SJCRH30 (cell line): ENCODE data around the gene CMYA5. TPM values are rescaled to one million over a fixed set of nuclear protein-coding genes. Genes with fewer than 3 reads are reported as not detected.
"Not testable (repeated sequence)": the region's sequence is repeated elsewhere in the genome, so short reads cannot be mapped to it uniquely, and the experiment has no call there.

Experiments used
- DNase-seq, 2 experiments: peaks; one replicate each; pipeline ENCODE4 v3.0.0-alpha.2; 2015 to 2020
- H3K27ac ChIP-seq: fragments of 250-450 bp; sonication (Bioruptor Pico); 2 replicates; pipeline ENCODE4 v1.5.1; 2020; ENCODE audit warnings: mild to moderate bottlenecking, moderate library complexity
- H3K27me3 ChIP-seq: fragments of 250-450 bp; sonication (Bioruptor Pico); 2 replicates; pipeline ENCODE4 v1.5.1; 2020; ENCODE audit warnings: mild to moderate bottlenecking, moderate library complexity
- H3K36me3 ChIP-seq: fragments of 250-450 bp; sonication (Bioruptor Pico); 2 replicates; pipeline ENCODE4 v1.5.1; 2020; ENCODE audit warnings: mild to moderate bottlenecking, moderate library complexity
- H3K4me1 ChIP-seq: fragments of 250-450 bp; sonication (Bioruptor Pico); 2 replicates; pipeline ENCODE4 v1.5.1; 2020; ENCODE audit warnings: mild to moderate bottlenecking, moderate library complexity
- H3K4me3 ChIP-seq: fragments of 250-450 bp; sonication (Bioruptor Pico); 2 replicates; pipeline ENCODE4 v1.5.1; 2020; ENCODE audit warnings: mild to moderate bottlenecking, moderate library complexity
- H3K9me3 ChIP-seq: fragments of 250-450 bp; sonication (Bioruptor Pico); replicated peaks from 2 replicates; pipeline ENCODE4 v1.5.1; 2020; ENCODE audit warnings: mild to moderate bottlenecking, moderate library complexity
- total RNA-seq: library from RNA; depleted of rRNA; stranded (reverse); fragments of >200 nt; shearing (Covaris generic); gene quantifications from 2 replicates; pipeline ENCODE4 v1.2.3, GENCODE V29; 2014; rRNA removed

Gene CMYA5
- 0.20 and 0.22 TPM in 2 replicates for total RNA-seq

DNA sequence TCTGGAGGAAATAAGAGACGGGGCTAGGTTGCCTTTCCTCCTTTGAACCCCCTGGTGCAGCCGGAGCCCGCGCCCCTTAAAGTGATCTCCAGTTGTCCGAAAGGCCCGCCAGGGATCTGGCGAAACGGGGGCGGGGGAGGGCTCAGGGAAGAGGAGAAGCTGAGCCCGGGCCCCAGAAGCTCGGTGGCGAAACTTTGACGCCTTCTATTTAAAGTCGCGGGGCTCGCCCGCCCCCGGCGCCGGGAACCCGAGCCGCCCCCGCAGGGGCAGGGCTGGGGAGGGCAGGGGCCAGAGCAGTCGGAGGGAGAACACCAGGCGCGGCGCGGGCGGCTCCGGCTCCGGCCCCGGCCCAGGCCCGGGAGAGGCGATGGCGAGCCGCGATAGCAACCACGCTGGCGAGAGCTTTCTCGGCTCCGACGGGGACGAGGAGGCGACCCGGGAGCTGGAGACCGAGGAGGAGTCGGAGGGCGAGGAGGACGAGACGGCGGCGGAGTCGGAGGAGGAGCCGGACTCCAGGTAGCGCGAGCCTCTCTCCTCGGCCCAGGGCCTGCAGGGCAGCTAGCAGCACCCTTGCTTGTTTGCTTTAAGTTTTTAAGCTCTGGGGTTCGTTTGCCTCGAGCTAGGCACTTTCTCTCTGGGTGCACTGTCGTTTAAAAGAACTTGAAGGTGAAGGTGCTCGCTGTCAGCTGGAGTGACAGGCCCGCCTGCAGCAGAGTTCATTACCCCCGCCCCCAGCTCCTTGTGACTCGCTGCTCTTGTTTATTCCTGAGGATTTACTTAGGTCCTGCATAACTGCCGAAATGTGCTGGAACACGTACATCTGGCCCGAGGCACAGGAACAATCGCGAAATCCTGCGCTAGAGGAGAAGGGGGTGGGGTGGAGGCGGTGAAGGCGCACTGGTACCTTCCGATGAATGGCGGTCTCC, at the start of gene CMYA5:
TSS of gene CMYA5 (plus strand) at position 296 of the 926 bp plus-strand sequence. CDS start at position 368, 72 bp downstream.
- no peak within 1 kb of the TSS for H3K27ac ChIP-seq
- H3K27me3 ChIP-seq, result no peaks in the 10 kb centered on the region
- H3K36me3 ChIP-seq, result peaks cover 4% of the 10 kb centered on the region
- H3K4me1 ChIP-seq, result no peaks in the 10 kb centered on the region
- no peak within 1 kb of the TSS for H3K4me3 ChIP-seq
- H3K9me3 ChIP-seq, result no peaks in the 10 kb centered on the region
- peak in 1 of 2 experiments; percentile 6 for DNase-seq

DNA sequence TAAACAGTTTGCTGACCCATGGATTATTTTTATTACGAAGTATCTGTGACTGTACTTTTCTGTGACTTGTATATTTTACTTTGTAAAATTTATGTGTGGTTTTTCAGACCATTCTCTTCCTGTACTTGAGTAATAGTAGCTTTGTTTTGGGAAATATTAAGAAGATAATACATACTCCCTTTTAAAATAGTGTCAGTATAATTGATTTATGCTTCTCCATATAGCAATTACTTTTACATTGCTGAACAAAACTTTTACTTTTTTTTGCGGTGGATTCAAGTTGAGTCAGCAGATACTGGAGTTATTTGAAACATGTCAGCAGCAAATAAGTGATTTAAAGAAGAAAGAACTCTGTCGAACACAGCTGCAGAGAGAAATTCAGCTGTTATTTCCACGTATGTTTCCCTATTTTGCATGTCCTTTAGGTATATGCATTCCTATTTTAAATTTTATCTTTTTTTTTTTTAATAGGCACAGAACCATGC, 49.0 kb upstream of the CMYA5 start:
- Histone ChIP-seq H3K4me1 (no peaks in the 10 kb centered on the region), H3K9me3 (no peaks in the 10 kb centered on the region)
- DNase-seq, result no peak

DNA sequence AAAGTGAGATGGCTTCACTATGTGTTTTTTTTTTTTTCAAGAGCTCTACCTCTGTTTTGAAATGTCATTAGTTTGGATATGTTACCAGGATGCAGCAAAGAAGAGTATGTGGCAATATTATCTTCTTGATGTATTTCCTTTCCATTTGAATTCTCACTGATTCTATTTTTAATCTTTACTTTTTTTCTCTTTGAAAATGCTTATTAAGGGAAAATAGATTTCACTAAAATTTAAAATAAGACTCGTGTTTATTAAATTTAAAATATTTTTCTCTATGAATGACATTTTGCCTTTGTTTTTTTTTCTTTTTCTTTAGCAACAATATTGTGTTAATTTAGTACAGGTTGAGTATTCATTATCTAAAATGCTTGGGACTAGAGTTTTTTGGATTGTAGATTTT, 48.2 kb upstream of the CMYA5 start:
- no peak for DNase-seq
- H3K36me3 ChIP-seq, result peaks cover 49% of the 10 kb centered on the region

More for the DNA sequence above, 49.0 kb upstream of the CMYA5 start:
- Histone ChIP-seq H3K27me3 (no peaks in the 10 kb centered on the region), H3K4me3 (no peak overlapping the region), H3K27ac (no peak overlapping the region), H3K36me3 (peaks cover 41% of the 10 kb centered on the region)

DNA sequence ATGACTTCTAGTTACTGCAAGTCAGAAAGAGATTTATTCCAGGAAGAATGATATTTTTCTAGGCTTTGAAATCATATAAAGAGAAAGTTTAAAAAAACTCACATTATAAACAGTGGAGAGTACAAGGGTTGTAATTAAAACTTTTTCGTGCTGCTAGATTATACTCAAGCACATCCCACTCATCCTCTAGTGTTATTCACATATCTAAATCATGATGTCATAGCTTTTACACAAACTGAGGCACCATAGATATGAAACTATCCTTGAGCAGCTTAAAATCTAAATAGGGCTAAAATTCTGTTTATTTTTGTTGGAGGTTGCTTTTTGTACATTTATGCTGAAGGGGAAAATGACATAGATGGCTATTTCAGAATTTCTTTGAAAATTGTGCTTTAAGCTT, 47.4 kb upstream of the CMYA5 start:
- Histone ChIP-seq H3K36me3 (peaks cover 55% of the 10 kb centered on the region), H3K27me3 (no peaks in the 10 kb centered on the region), H3K9me3 (no peaks in the 10 kb centered on the region)

More for the DNA sequence above, 48.2 kb upstream of the CMYA5 start:
- Histone ChIP-seq H3K27me3 (no peaks in the 10 kb centered on the region), H3K9me3 (no peaks in the 10 kb centered on the region), H3K4me1 (no peaks in the 10 kb centered on the region), H3K27ac (no peak overlapping the region), H3K4me3 (no peak overlapping the region)

DNA sequence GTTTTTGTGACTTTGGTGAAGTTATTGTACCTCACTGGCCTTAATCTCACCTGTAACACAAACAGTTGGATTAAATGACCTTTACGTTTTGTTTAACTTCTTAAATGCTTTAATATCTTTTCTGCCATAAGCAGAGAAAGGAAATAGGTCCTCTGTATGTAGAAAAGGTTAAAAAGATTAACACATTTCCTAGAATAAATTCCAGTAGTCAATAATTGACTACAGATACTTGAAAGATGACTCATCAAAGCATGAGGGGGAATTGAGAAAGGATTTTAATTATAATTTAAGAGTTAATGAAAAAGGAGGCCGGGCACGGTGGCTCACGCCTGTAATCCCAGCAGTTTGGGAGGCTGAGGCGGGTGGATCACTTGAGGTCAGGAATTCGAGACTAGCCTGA, 35.8 kb upstream of the CMYA5 start:
- no peaks in the 10 kb centered on the region for H3K4me1 ChIP-seq
- H3K36me3 ChIP-seq, result peaks cover 21% of the 10 kb centered on the region
- DNase-seq, result no peak

More for the DNA sequence above, 47.4 kb upstream of the CMYA5 start:
- no peak for DNase-seq
- Histone ChIP-seq H3K4me1 (no peaks in the 10 kb centered on the region), H3K27ac (no peak overlapping the region), H3K4me3 (no peak overlapping the region)

DNA sequence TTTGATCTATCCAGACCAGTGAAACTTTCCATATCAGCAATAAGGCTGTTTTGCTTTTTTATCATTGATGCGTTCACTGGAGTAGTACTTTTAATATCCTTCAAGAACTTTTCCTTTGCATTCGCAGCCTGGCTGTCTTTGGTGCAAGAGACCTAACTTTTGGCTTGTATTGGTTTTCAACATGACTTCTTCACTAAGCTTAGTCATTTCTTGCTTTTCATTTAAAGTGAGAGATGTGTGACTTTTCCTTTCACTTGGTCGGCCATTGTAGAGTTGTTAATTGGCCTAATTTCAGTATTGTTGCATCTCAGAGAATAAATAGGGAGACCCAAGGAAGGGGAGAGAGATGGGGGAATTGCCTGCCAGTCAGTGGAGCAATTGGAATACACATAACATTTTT, 26.4 kb upstream of the CMYA5 start:
- H3K36me3 ChIP-seq, result peaks cover 32% of the 10 kb centered on the region

More for the DNA sequence above, 35.8 kb upstream of the CMYA5 start:
- Histone ChIP-seq H3K9me3 (no peaks in the 10 kb centered on the region), H3K27ac (no peak overlapping the region), H3K4me3 (no peak overlapping the region), H3K27me3 (no peaks in the 10 kb centered on the region)

DNA sequence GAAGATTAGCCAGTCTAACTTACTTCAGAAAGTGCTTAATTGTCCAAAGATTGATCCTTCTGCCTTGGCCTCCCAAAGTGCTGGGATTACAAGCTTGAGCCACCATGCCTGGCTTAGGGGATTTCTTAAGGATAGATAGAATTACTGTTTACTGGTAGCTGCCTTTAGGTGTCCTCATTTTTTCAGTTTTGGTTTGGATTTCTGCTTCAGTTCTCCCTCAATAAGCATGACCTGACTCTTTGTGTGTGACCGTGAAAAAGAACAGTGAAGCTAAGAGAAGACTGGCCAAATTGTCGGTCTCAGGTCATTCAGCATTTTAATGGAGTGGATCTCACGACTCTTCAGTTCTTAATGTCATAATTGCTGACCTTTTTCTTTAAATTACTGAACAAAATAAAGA, 22.9 kb upstream of the CMYA5 start:
- H3K36me3 ChIP-seq, result peaks cover 30% of the 10 kb centered on the region

More for the DNA sequence above, 26.4 kb upstream of the CMYA5 start:
- no peaks in the 10 kb centered on the region for H3K27me3 ChIP-seq
- no peak overlapping the region for H3K4me3 ChIP-seq
- no peak for DNase-seq
- no peaks in the 10 kb centered on the region for H3K9me3 ChIP-seq
- no peak overlapping the region for H3K27ac ChIP-seq
- H3K4me1 ChIP-seq, result no peaks in the 10 kb centered on the region

DNA sequence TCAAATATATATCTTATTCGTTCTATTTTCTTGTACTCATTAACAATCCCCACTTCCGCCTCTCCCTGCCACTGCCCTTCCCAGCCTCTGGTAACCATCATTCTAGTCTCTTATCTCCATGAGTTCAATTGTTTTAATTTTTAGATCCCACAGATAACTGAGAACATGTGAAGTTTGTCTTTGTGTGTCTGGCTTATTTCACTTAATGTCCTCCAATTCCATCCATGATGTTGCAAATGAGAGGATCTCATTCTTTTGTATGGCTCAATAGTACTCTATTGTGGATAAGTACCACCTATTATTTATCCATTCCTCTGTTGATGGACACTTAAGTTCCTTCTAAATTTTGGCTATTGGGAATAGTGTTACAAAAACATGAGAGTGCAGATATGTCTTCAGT, 17.2 kb upstream of the CMYA5 start:
- no peak overlapping the region for H3K4me3 ChIP-seq
- no peak for DNase-seq
- no peaks in the 10 kb centered on the region for H3K4me1 ChIP-seq
- H3K9me3 ChIP-seq, result no peaks in the 10 kb centered on the region
- no peak overlapping the region for H3K27ac ChIP-seq
- H3K27me3 ChIP-seq, result no peaks in the 10 kb centered on the region
- peaks cover 36% of the 10 kb centered on the region for H3K36me3 ChIP-seq

More for the DNA sequence above, 22.9 kb upstream of the CMYA5 start:
- H3K9me3 ChIP-seq, result no peaks in the 10 kb centered on the region
- H3K27ac ChIP-seq, result no peak overlapping the region
- H3K4me1 ChIP-seq, result no peaks in the 10 kb centered on the region
- no peak overlapping the region for H3K4me3 ChIP-seq
- no peaks in the 10 kb centered on the region for H3K27me3 ChIP-seq
- peak in 1 of 2 experiments; percentile 17 for DNase-seq

DNA sequence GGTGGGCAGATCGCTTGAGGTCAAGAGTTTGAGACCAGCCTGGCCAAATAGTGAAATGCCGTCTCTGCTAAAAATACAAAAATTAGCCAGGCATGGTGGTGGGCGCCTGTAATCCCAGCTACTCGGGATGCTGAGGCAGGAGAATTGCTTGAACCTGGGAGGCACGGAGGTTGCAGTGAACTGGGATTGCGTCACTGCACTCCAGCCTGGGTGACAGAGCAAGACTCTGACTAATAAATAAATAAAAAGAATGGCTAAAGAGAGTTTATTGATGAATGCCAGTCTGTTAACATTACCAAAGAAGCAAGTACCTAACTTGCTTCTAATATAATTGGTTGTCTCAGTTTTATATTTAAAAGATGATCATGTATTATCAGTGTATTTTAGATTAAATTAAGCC, 13.3 kb upstream of the CMYA5 start:
- not testable (repeated sequence) for DNase-seq, H3K27ac ChIP-seq, H3K9me3 ChIP-seq, H3K4me3 ChIP-seq, H3K27me3 ChIP-seq, H3K4me1 ChIP-seq
- H3K36me3 ChIP-seq, result peaks cover 31% of the 10 kb centered on the region

DNA sequence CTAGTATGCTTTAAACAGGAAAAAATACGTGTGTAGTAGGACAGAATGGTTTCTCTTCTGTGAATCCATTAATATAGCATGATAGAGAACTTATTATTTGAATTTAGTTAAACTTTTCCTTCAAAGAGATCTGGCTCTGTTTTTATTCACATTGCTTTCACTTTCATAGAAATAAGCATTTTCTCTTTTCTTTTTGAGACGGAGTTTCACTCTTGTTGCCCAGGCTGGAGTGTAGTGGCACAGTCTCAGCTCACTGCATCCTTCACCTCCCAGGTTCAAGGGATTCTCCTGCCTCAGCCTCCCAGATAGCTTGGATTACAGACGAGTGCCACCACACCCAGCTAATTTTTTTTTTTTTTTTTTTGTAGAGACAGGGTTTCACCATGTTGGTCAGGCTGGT, 7.5 kb upstream of the CMYA5 start:
- DNase-seq, H3K27me3 ChIP-seq, H3K27ac ChIP-seq, H3K9me3 ChIP-seq, H3K4me1 ChIP-seq, H3K4me3 ChIP-seq: not testable (repeated sequence)
- peaks cover 38% of the 10 kb centered on the region for H3K36me3 ChIP-seq

DNA sequence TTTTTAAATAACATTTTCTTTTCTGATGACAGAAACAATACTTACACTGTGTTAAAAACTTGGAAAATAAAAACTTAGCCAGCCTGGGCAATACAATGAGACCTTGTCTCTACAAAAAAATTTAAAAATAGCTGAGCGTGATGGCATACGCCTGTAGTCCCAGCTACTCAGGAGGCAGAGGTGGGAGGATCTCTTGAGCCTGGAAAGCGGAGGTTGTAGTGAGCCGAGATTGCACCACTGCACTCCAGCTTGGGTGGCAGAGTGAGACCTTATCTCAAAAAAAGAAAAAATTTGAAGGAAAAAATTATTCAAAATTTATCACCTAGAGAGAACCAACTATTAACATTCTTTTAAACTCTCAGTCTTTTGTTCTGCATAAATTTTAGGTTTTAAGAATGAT, 4.9 kb upstream of the CMYA5 start:
- H3K36me3 ChIP-seq, result peaks cover 35% of the 10 kb centered on the region
- no peak for DNase-seq
- no peak overlapping the region for H3K4me3 ChIP-seq
- no peak overlapping the region for H3K27ac ChIP-seq
- H3K27me3 ChIP-seq, result no peaks in the 10 kb centered on the region
- no peaks in the 10 kb centered on the region for H3K9me3 ChIP-seq
- no peaks in the 10 kb centered on the region for H3K4me1 ChIP-seq

DNA sequence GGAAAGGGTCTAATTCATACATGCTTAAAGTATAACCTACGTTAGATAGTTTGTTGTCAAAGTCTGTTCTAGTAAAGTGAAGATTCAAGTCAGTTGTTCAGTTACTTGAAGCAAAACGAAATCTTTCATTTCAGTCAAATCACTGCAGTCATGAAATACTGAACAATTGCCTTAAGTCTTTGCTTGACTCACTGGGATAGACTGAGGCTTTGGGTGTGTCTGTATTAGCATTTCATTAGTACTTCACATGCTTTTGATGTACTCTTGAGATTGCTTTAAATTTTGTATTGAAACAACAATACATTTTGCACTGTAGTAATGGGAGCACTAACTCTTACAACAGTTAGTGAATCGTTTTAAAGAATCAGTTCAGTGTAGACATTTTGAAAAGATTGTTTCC, 4.0 kb upstream of the CMYA5 start:
- Histone ChIP-seq H3K4me1 (no peaks in the 10 kb centered on the region), H3K27ac (no peak overlapping the region), H3K9me3 (no peaks in the 10 kb centered on the region), H3K4me3 (no peak overlapping the region), H3K27me3 (no peaks in the 10 kb centered on the region), H3K36me3 (peaks cover 32% of the 10 kb centered on the region)
- no peak for DNase-seq

DNA sequence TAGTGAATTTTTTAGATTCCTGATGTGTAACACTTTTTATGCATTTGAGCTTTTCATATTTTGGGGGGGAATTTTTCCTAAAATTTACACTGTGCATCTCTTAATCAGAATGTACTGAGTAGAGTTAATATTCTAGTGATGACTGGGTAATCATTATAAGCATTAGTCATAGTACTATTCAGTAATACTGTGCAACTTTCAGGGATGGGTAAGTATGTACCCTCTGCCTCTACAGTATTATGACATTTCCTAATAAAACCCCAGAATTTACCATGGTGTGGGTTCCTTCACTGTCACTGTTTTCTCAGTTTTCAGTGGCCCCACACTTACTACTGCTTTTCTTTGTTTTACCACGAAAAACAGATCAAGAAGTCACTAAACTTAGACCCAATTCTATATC, 2.8 kb upstream of the CMYA5 start:
- Histone ChIP-seq H3K36me3 (peaks cover 22% of the 10 kb centered on the region), H3K27ac (no peak overlapping the region), H3K4me3 (no peak overlapping the region), H3K27me3 (no peaks in the 10 kb centered on the region), H3K9me3 (no peaks in the 10 kb centered on the region), H3K4me1 (no peaks in the 10 kb centered on the region)
- DNase-seq, result no peak

DNA sequence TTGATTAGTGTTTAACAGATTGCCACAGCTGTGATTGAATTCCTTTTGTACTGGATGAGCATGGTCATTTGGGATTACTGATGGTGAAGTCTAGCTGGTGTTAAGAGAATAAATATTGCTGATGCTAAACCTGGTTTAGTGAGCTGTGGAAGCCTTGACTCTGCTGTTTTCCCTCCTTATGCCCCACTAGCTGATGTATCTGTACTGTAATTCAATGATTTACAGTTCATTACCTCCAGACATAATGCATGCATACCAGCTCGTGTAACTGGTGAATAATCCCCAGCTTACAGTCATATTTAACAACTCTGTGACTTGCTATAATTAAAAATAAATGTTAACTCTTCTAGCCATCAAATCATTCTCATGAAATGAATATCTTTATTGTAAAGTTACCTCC, 1.7 kb upstream of the CMYA5 start:
- no peak overlapping the region for H3K27ac ChIP-seq
- H3K36me3 ChIP-seq, result peaks cover 13% of the 10 kb centered on the region
- H3K9me3 ChIP-seq, result no peaks in the 10 kb centered on the region
- no peaks in the 10 kb centered on the region for H3K27me3 ChIP-seq
- DNase-seq, result no peak
- no peak overlapping the region for H3K4me3 ChIP-seq
- H3K4me1 ChIP-seq, result no peaks in the 10 kb centered on the region

DNA sequence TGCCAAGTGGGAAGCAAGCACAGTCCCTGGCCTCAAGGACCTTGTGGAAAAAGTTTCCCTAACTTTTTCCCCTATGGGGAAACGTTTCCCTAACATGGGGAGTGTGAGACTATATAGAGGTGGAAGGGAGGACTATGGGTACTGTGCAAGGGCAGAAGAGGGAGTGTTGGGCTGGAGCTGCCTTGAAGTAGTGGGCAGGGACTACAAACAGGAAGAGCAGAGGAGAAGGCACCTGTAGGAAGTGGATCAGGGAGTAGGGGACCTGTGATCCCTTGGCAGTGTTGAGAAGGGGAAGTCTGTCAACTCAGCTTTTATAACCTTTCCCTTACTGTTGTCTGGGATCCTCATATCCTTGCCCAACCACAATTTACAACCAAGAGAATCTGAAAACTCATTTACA, 1.4 kb downstream of the CMYA5 start:
- H3K4me3 ChIP-seq, result no peak overlapping the region
- H3K27ac ChIP-seq, result no peak overlapping the region

More for the DNA sequence above, 1.4 kb downstream of the CMYA5 start:
- H3K36me3 ChIP-seq, result peaks cover 4% of the 10 kb centered on the region
- H3K27me3 ChIP-seq, result no peaks in the 10 kb centered on the region
- H3K9me3 ChIP-seq, result no peaks in the 10 kb centered on the region
- H3K4me1 ChIP-seq, result no peaks in the 10 kb centered on the region
- DNase-seq, result no peak
